Natural killer cell (primary cell): ENCODE data around the gene TOGARAM2. TPM values are rescaled to one million over a fixed set of nuclear protein-coding genes. Genes with fewer than 3 reads are reported as not detected.

Experiments
- ATAC-seq, 3 donors: fragments of 150-1000 bp in 2 of 3; fragments of 200-7000 bp in 1 of 3; cut with Tn5 transposase; 1 replicate in 1 of 3; 2 replicates in 2 of 3; pipeline ENCODE4 v1.10.0; 2021; ENCODE audit warnings: mild to moderate bottlenecking in 2 of 3, moderate library complexity in 2 of 3
- DNase-seq, 2 donors: peaks; one replicate each; pipeline versions ENCODE4 v3.0.0 to v3.0.0-alpha.2; 2013 to 2021; ENCODE audit warnings: mixed read lengths in 1 of 2
- H3K27ac ChIP-seq: one replicate; pipeline ENCODE4 v1.5.1; 2013; ENCODE audit warnings: mild to moderate bottlenecking, low read length
- H3K27me3 ChIP-seq: one replicate; pipeline ENCODE4 v1.6.1; 2013; ENCODE audit warnings: low read length; ENCODE audit not compliant: control insufficient read depth, insufficient read depth
- H3K36me3 ChIP-seq: one replicate; pipeline ENCODE4 v1.6.1; 2013; ENCODE audit warnings: low read length; ENCODE audit not compliant: control insufficient read depth, insufficient read depth
- H3K4me1 ChIP-seq: one replicate; pipeline ENCODE4 v1.6.1; 2013; ENCODE audit warnings: low read length; ENCODE audit not compliant: control insufficient read depth, insufficient read depth
- H3K4me3 ChIP-seq: one replicate; pipeline ENCODE4 v1.5.1; 2013; ENCODE audit warnings: low read length
- H3K9me3 ChIP-seq: one replicate; pipeline ENCODE4 v1.6.1; 2013; ENCODE audit warnings: low read length; ENCODE audit not compliant: control insufficient read depth, insufficient read depth
- H3K27ac Mint-ChIP-seq, 2 donors: one replicate each; pipeline ENCODE4 v1.8.0; 2022; ENCODE audit warnings: mild to moderate bottlenecking in 2 of 2, mixed read lengths in 2 of 2, moderate library complexity in 1 of 2
- H3K27me3 Mint-ChIP-seq, 2 donors: one replicate each; pipeline ENCODE4 v1.8.0; 2022; ENCODE audit warnings: low read depth in 2 of 2, mixed read lengths in 2 of 2
- H3K36me3 Mint-ChIP-seq: one replicate; pipeline ENCODE4 v1.8.0; 2022; ENCODE audit warnings: mixed read lengths
- H3K4me1 Mint-ChIP-seq, 2 donors: one replicate each; pipeline ENCODE4 v1.8.0; 2022; ENCODE audit warnings: mixed read lengths in 2 of 2
- H3K4me3 Mint-ChIP-seq: one replicate; pipeline ENCODE4 v1.8.0; 2022; ENCODE audit warnings: mild to moderate bottlenecking, moderate library complexity, mixed read lengths
- H3K9me3 Mint-ChIP-seq, 2 donors: one replicate each; pipeline ENCODE4 v1.8.0; 2022; ENCODE audit warnings: mixed read lengths in 2 of 2
- CTCF ChIP-seq: fragments of 200-600 bp; IDR thresholded peaks from one replicate; pipeline ENCODE4 v1.8.0; 2022; ENCODE audit warnings: antibody characterized with exemption
- WGBS: methylation state at CpG from one replicate; pipeline ENCODE4 v1.1.7; 2013; ENCODE audit warnings: missing lambda C conversion rate; ENCODE audit not compliant: insufficient coverage; 5-methylcytosine and 5-hydroxymethylcytosine counted together
- intact Hi-C: fragments of 100-400 bp; cut with micrococcal nuclease; formaldehyde crosslinking; loops from one replicate; pipeline ENCODE4 v1.14.2; 2022
- total RNA-seq, 4 donors: library from RNA; stranded (reverse); fragments of 120-200 nt in 1 of 4; gene quantifications; one replicate each; pipeline versions ENCODE4 v1.2.3 to v1.2.4, GENCODE V29; 2013 to 2022

TOGARAM2 gene
- total RNA-seq, 3 donors from 2014 or later (not counting 1 experiment from before 2014, with no cell fraction given), result 25.9 to 53.2 (median 30.8) TPM

- Mint-ChIP-seq H3K4me1 (peaks cover 11 to 12% of the 10 kb centered on the region in 2 donors), H3K27me3 (no peaks in the 10 kb centered on the region), H3K4me3 (no peak overlapping the region), H3K9me3 (no peaks in the 10 kb centered on the region), H3K27ac (peak overlapping the region in 1 of 2 donors; percentile 29), H3K36me3 (no peaks in the 10 kb centered on the region)
- peaks cover 10% of the 10 kb centered on the region for H3K4me1 ChIP-seq
- H3K36me3 ChIP-seq, result no peaks in the 10 kb centered on the region
- WGBS, result 75% methylated on average over 3 of the region's 4 CpGs
- intact Hi-C loops, result no loop called here
- H3K9me3 ChIP-seq, result no peaks in the 10 kb centered on the region
- no peak overlapping the region for H3K27ac ChIP-seq
- no peaks in the 10 kb centered on the region for H3K27me3 ChIP-seq
- no peak for ATAC-seq
- DNase-seq, result no peak
- no peak overlapping the region for H3K4me3 ChIP-seq
- TF ChIP-seq CTCF, result no peak
Measured at GRCh38 chr2:28991021-28991420, 9.9 kb downstream of the TOGARAM2 start.

GRCh38 chr2:28991460-28991859, 10.4 kb downstream of the TOGARAM2 start:
- H3K4me3 ChIP-seq, result no peak overlapping the region
- peak overlapping the region in 1 of 2 donors; percentile 29 for H3K27ac Mint-ChIP-seq
- no peak overlapping the region for H3K4me3 Mint-ChIP-seq
- H3K4me1 ChIP-seq, result peaks cover 5% of the 10 kb centered on the region
- DNase-seq, result no peak
- peaks cover 7 to 8% of the 10 kb centered on the region in 2 donors for H3K4me1 Mint-ChIP-seq
- H3K36me3 ChIP-seq, result no peaks in the 10 kb centered on the region
- no peak for ATAC-seq
- 91% methylated on average over 9 of the region's 9 CpGs for WGBS
- no peak for TF ChIP-seq CTCF
- H3K9me3 ChIP-seq, result no peaks in the 10 kb centered on the region
- intact Hi-C loops, result no loop called here
- no peaks in the 10 kb centered on the region for H3K9me3 Mint-ChIP-seq
- H3K36me3 Mint-ChIP-seq, result no peaks in the 10 kb centered on the region
- H3K27ac ChIP-seq, result no peak overlapping the region
- no peaks in the 10 kb centered on the region for H3K27me3 Mint-ChIP-seq
- no peaks in the 10 kb centered on the region for H3K27me3 ChIP-seq

GRCh38 chr2:28993206-28993960, 12.3 kb downstream of the TOGARAM2 start:
- Mint-ChIP-seq H3K27me3 (no peaks in the 10 kb centered on the region), H3K9me3 (no peaks in the 10 kb centered on the region), H3K4me1 (peaks cover 0 to 6% of the 10 kb centered on the region in 2 donors), H3K4me3 (no peak overlapping the region), H3K27ac (no peak overlapping the region), H3K36me3 (no peaks in the 10 kb centered on the region)
- H3K9me3 ChIP-seq, result no peaks in the 10 kb centered on the region
- ATAC-seq (no peak), DNase-seq (no peak)
- H3K27me3 ChIP-seq, result no peaks in the 10 kb centered on the region
- WGBS, result 79% methylated on average over 4 of the region's 6 CpGs
- no peak for TF ChIP-seq CTCF
- no peak overlapping the region for H3K27ac ChIP-seq
- H3K36me3 ChIP-seq, result no peaks in the 10 kb centered on the region
- intact Hi-C loops, result no loop called here
- H3K4me1 ChIP-seq, result no peaks in the 10 kb centered on the region
- no peak overlapping the region for H3K4me3 ChIP-seq

- H3K9me3 Mint-ChIP-seq, result no peaks in the 10 kb centered on the region
- no peaks in the 10 kb centered on the region for H3K27me3 Mint-ChIP-seq
- Histone ChIP-seq H3K4me3 (no peak overlapping the region), H3K36me3 (no peaks in the 10 kb centered on the region), H3K27ac (no peak overlapping the region), H3K9me3 (no peaks in the 10 kb centered on the region), H3K27me3 (no peaks in the 10 kb centered on the region), H3K4me1 (peaks cover 2% of the 10 kb centered on the region)
- intact Hi-C loops, result no loop called here
- no peak overlapping the region for H3K4me3 Mint-ChIP-seq
- WGBS, result 93% methylated on average over 10 of the region's 10 CpGs
- no peak for DNase-seq
- no peak overlapping the region for H3K27ac Mint-ChIP-seq
- peaks cover 0 to 11% of the 10 kb centered on the region in 2 donors for H3K4me1 Mint-ChIP-seq
- no peaks in the 10 kb centered on the region for H3K36me3 Mint-ChIP-seq
- no peak for ATAC-seq
- no peak for TF ChIP-seq CTCF
Measured at GRCh38 chr2:28994074-28994473, 13.0 kb downstream of the TOGARAM2 start.
